Common myeloid progenitor, CD34-positive (primary cell): Measurements from ENCODE around the gene WDR64.

Source experiments
- CTCF ChIA-PET: fragments of 350-600 bp; sonication (Branson Sonifier 250); formaldehyde crosslinking; loops from one replicate; lab custom pipeline; 2021; ENCODE audit warnings: antibody characterized with exemption; lab: Charles Lee
- POLR2A ChIA-PET: fragments of 350-600 bp; sonication (Branson Sonifier 250); formaldehyde crosslinking; loops from one replicate; lab custom pipeline; 2021; ENCODE audit warnings: antibody characterized with exemption; lab: Charles Lee
- DNase-seq, 3 donors: peaks; one replicate each; pipeline versions ENCODE4 v3.0.0 to v3.0.0-alpha.2; 2013
- H3K27ac ChIP-seq, 2 experiments: 1 replicate in 1 of 2; 2 replicates in 1 of 2; pipeline ENCODE4 v1.7.0; 2013; ENCODE audit warnings: inconsistent platforms in 2 of 2, low read length in 2 of 2, mild to moderate bottlenecking in 2 of 2, low read depth in 1 of 2, moderate library complexity in 1 of 2; ENCODE audit not compliant: severe bottlenecking in 2 of 2, insufficient read depth in 1 of 2, poor library complexity in 1 of 2
- H3K27me3 ChIP-seq, 5 experiments: replicated peaks in 2 of 5; 1 replicate in 3 of 5; 2 replicates in 2 of 5; pipeline versions ENCODE4 v1.6.1 to v1.7.0; 2013; ENCODE audit warnings: low read length in 4 of 5, mild to moderate bottlenecking in 2 of 5, moderate library complexity in 2 of 5, inconsistent platforms in 1 of 5; ENCODE audit not compliant: insufficient read depth in 5 of 5, control insufficient read depth in 4 of 5
- H3K36me3 ChIP-seq, 4 experiments: 1 replicate in 2 of 4; 2 replicates in 2 of 4; pipeline versions ENCODE4 v1.6.1 to v1.7.0; 2013; ENCODE audit warnings: low read length in 3 of 4, control low read depth in 1 of 4, mild to moderate bottlenecking in 1 of 4; ENCODE audit not compliant: control insufficient read depth in 4 of 4, insufficient read depth in 4 of 4
- H3K4me1 ChIP-seq, 4 experiments: 1 replicate in 3 of 4; 2 replicates in 1 of 4; pipeline versions ENCODE4 v1.6.1 to v1.7.1; 2013; ENCODE audit warnings: low read length in 3 of 4, mild to moderate bottlenecking in 3 of 4, control low read depth in 1 of 4, inconsistent platforms in 1 of 4, moderate library complexity in 1 of 4; ENCODE audit not compliant: control insufficient read depth in 4 of 4, insufficient read depth in 4 of 4; ENCODE audit errors: control extremely low read depth in 1 of 4
- H3K4me3 ChIP-seq, 7 experiments: 1 replicate in 4 of 7; 2 replicates in 3 of 7; pipeline versions ENCODE4 v1.5.1 to v1.7.0; 2013; ENCODE audit warnings: mild to moderate bottlenecking in 7 of 7, low read length in 6 of 7, moderate library complexity in 6 of 7, inconsistent platforms in 2 of 7, low read depth in 2 of 7, control low read depth in 1 of 7; ENCODE audit not compliant: insufficient read depth in 4 of 7, control insufficient read depth in 1 of 7; ENCODE audit errors: extremely low read depth in 1 of 7
- H3K9me3 ChIP-seq, 5 experiments: 1 replicate in 4 of 5; 2 replicates in 1 of 5; pipeline versions ENCODE4 v1.6.1 to v1.7.1; 2013; ENCODE audit warnings: low read length in 4 of 5, mild to moderate bottlenecking in 2 of 5, inconsistent platforms in 1 of 5, low read depth in 1 of 5, moderate library complexity in 1 of 5; ENCODE audit not compliant: control insufficient read depth in 4 of 5, insufficient read depth in 2 of 5; ENCODE audit errors: control extremely low read depth in 1 of 5
- WGBS: methylation state at CpG from one replicate; pipeline ENCODE4 v1.1.5; 2013; ENCODE audit not compliant: insufficient coverage; 5-methylcytosine and 5-hydroxymethylcytosine counted together

WDR64 gene

DNA sequence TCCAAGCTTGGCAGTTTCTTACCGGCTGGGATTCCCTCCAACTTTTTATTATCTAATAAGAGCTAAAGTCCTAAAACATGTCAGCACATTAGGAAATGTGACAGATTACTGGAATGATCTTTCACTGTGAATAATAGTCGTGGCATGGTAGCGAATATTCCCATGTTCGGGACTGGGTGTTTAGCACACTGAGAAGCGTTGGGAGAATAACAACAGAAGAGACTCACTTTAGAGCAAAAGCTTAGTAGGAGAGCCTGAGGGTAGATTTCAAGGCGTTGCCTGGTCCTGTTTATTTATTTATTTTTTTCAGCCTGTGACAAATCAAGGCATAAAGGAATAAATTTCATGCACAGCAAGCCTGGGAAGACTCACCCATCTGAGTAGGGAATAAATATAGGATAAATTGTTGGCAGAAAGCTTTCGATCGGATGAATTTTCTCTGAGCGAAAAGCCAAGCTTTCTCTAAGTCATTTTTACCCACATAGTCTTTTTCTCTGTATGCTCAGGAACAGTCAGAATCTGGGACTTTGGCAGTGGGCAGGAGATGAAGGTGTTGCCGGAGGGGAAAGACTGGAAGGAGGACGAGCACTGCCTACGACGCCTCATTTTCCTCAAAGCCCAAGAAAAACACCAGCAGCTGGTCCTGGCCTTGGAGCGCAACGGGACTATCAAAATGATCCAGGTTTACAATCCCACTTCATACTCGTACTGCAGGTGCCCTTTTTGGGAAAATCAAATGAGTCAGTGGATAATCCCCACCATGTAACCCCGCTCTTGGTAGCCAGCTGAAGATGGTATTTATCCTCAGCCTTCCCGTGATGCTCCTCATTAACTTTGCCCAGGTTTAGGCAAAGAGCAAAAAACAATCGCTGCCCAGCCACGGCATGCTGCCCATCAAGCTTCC, 97.2 kb downstream of the WDR64 start:
- Histone ChIP-seq H3K27me3 (no peaks in the 10 kb centered on the region), H3K4me1 (no peaks in the 10 kb centered on the region), H3K27ac (no peak overlapping the region), H3K36me3 (no peaks in the 10 kb centered on the region), H3K4me3 (no peak overlapping the region), H3K9me3 (no peaks in the 10 kb centered on the region)
- CTCF ChIA-PET: no interaction called here
- POLR2A ChIA-PET: no interaction called here
- DNase-seq: no peak
- 95% methylated on average over 14 of the region's 20 CpGs for WGBS

DNA sequence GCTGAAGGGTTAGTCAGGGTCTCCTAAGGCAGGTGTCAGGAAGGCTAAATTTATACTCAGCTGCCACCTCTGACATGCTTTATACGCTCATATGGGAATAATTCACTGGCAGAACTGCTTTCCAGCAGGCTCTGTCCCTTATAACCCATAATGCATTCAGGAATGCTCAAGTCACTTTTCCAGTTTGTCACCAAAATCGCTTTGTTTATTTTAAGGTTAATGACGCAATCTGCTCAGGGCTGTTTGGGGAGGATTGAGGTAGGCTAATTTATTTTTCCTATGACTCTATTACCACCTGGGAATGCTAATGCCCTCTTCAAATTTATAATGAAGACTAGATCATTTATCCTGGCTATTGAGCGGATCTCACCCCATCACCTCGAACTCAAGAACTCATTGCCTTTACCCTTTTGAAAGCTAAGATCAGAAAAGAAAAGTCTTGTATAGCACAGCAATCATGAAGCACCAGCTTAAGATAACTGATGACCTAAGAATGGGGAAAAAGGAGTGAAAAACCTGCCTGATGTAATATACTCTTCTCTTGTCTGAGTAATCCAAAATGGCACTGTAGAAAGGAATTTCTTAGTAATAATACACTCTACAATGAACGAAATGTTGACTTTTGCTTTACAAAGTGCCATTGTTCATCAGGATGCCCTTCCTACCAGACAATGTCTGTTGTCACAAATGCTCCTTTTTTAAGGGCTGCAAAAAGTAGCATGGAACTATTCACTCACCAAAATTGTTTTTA, 98.0 kb downstream of the WDR64 start:
- DNase-seq: no peak

DNA sequence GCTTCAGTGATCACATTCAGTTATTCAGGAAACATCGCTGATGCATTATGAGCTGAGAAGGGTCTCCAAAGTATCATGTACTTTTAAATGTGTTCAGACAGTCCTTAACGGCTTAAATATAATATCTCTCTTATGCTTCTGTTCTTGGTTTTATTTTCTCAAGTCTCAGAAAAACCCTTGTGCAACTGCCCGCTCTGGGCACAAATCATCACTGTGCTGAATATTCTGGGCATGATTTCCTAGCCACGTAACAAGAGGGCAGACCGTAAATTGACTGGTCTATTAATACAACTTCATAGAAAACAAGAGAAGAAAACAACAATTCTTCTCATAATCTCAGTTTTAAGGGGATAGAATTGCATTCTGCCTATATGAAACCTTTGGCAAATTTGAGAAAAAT, 99.4 kb downstream of the WDR64 start:
- CTCF ChIA-PET: no interaction called here

More for the DNA sequence above, 98.0 kb downstream of the WDR64 start:
- ChIA-PET POLR2A (no interaction called here), CTCF (no interaction called here)
- Histone ChIP-seq H3K4me1 (no peaks in the 10 kb centered on the region), H3K4me3 (no peak overlapping the region), H3K27me3 (no peaks in the 10 kb centered on the region), H3K27ac (no peak overlapping the region), H3K36me3 (no peaks in the 10 kb centered on the region), H3K9me3 (no peaks in the 10 kb centered on the region)
- 90% methylated on average over 4 of the region's 6 CpGs for WGBS

DNA sequence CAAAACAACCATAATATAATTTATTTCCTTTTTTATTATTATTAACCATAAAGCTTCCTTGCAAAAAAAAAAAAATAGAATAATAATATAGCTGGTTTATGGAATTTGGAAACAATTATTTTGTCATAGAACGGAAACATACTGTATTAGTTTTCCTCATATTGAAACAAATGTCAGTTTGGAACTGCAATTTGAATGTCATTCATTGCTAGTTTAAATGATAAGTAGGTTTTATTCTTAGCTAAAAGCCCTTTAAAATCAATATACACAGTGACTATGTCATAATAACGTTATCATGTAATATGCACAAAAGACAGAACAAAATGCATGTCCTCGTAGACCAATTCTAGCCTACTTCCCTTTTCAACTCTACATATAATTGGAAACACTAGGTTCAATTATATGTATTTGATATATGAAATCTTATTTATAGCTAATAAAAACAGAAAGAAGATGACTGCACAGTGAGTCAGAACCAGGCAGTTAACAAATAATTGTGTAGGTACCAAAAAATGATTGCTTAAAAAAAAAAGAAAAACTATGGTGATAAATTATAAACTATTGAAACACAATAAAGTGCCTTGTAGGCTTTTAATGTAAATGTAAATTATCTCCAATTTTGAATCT, 110.7 kb downstream of the WDR64 start:
- ChIA-PET POLR2A (no interaction called here), CTCF (no interaction called here)
- Histone ChIP-seq H3K36me3 (no peaks in the 10 kb centered on the region), H3K27ac (no peak overlapping the region), H3K4me1 (no peaks in the 10 kb centered on the region), H3K27me3 (no peaks in the 10 kb centered on the region), H3K9me3 (no peaks in the 10 kb centered on the region), H3K4me3 (no peak overlapping the region)
- no peak for DNase-seq
- 100% methylated on average over 1 of the region's 3 CpGs for WGBS

More for the DNA sequence above, 99.4 kb downstream of the WDR64 start:
- 93% methylated on average over 3 of the region's 5 CpGs for WGBS
- H3K27ac ChIP-seq: no peak overlapping the region
- H3K27me3 ChIP-seq: no peaks in the 10 kb centered on the region
- no peaks in the 10 kb centered on the region for H3K36me3 ChIP-seq
- POLR2A ChIA-PET: no interaction called here
- H3K4me3 ChIP-seq: no peak overlapping the region
- no peak for DNase-seq
- H3K4me1 ChIP-seq: no peaks in the 10 kb centered on the region
- no peaks in the 10 kb centered on the region for H3K9me3 ChIP-seq

DNA sequence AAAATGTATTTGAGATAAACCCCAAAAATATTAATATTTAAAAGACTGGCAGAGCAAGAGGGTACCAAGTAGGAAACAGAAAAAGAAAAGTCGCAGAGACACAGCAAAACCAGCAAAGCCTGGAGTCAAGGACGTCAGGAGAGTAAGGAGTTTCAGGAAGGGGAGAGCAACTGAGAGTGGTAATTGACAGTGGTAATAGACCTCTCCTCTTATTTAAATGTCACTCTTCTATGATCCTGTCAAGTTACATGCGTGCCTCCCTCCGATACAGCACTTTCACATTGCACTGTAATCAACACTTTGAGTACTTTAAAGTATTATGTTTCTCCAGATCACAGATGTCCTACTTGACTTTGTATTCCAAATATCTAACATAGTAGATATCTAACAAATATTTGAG, 113.3 kb downstream of the WDR64 start:
- WGBS: 65% methylated on average over 2 of the region's 4 CpGs
- no peak overlapping the region for H3K4me3 ChIP-seq

DNA sequence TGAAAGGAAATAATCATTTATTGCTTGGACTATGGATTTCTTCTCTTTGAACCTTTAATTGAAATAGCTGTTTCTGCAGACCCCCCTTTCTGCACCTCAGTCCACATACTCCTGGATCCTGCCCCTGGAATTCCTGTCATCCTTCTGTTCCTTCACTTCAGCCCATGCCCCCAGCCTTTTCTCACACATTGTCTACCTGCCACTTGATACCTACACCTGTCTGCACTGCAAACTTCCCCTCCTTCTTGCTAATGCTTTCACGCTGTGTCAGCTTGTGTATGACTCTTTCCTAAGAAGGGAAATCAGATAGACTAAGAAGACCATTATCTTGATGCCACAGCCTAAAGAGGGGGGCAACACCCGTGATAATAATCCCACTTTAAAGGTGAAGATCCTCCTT, 115.7 kb downstream of the WDR64 start:
- CTCF ChIA-PET: interaction anchor here (1.4 kb wide), 1 partner anchor 26 kb away, joined by 3 read pairs; no protein-coding TSS in a partner anchor
- Histone ChIP-seq H3K4me1 (no peaks in the 10 kb centered on the region), H3K27ac (no peak overlapping the region), H3K27me3 (no peaks in the 10 kb centered on the region), H3K9me3 (no peaks in the 10 kb centered on the region), H3K36me3 (no peaks in the 10 kb centered on the region), H3K4me3 (no peak overlapping the region)
- POLR2A ChIA-PET: no interaction called here
- DNase-seq: no peak
- WGBS: 71% methylated on average over 1 of the region's 2 CpGs

More for the DNA sequence above, 113.3 kb downstream of the WDR64 start:
- CTCF ChIA-PET: no interaction called here
- no peaks in the 10 kb centered on the region for H3K36me3 ChIP-seq
- H3K27ac ChIP-seq: no peak overlapping the region
- no peaks in the 10 kb centered on the region for H3K4me1 ChIP-seq
- H3K27me3 ChIP-seq: no peaks in the 10 kb centered on the region
- POLR2A ChIA-PET: no interaction called here
- H3K9me3 ChIP-seq: no peaks in the 10 kb centered on the region
- no peak for DNase-seq
